ENCODE measurements around the gene BIRC3.

- TF ChIP-seq, protein P1, sequence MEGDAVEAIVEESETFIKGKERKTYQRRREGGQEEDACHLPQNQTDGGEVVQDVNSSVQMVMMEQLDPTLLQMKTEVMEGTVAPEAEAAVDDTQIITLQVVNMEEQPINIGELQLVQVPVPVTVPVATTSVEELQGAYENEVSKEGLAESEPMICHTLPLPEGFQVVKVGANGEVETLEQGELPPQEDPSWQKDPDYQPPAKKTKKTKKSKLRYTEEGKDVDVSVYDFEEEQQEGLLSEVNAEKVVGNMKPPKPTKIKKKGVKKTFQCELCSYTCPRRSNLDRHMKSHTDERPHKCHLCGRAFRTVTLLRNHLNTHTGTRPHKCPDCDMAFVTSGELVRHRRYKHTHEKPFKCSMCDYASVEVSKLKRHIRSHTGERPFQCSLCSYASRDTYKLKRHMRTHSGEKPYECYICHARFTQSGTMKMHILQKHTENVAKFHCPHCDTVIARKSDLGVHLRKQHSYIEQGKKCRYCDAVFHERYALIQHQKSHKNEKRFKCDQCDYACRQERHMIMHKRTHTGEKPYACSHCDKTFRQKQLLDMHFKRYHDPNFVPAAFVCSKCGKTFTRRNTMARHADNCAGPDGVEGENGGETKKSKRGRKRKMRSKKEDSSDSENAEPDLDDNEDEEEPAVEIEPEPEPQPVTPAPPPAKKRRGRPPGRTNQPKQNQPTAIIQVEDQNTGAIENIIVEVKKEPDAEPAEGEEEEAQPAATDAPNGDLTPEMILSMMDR (IDR thresholded peaks at IDR 0.05; ENCODE audit: low read depth, low read length), result no peak
- no peak for TF ChIP-seq EZH2phosphoT487 (IDR thresholded peaks at IDR 0.05; ENCODE audit: low read depth)
Measured at GRCh38 chr11:102320679-102321078, 3.4 kb downstream of the BIRC3 start.
